ENCODE measurements around the gene ACR.

Gene ACR

DNA sequence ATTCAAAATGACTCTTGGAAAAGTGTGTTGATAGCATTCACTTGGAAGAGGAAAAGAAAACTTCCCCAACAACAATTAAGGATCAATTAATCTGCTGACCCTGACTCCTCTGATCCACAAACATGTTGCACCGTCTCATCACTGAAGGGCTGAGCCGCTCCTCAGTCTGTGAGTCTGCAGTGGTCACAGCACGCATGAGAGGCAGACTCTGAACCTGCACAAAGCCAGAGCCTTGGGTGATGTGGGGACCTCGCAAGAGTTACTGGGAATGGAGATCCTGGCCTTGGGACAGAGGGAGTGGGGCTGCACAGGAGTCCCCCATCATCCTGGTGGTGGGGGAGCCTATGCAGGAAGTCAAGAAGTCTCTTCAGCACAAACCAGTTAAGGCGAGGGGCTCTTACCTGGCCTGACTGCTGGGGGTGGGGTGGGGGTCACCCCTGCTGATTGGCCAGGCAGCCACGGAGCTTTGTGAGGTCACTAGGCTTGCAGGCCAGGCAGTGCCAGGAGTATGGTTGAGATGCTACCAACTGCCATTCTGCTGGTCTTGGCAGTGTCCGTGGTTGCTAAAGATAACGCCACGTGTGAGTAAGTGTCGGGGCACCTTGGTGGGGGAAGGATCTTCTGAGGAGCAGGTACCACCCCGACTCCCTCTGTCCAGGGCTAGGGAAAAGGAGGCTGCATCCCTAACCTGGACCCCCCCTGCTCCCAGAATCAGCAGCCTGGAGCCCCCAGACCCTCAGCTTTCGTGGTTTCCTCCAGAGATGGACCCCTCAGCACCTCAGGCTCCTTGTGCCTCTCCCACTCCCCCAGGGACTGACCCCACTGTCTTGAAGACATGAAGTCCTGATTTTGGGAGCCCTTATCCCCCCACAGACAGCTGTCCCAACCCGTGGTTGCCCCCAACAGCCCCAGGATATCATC is at the start of gene ACR:
TSS of gene ACR (plus strand) at position 477 of the 921 bp plus-strand sequence. CDS start at position 509, 32 bp downstream.
- no peak for DNase-seq

- no peak for DNase-seq
Measured at GRCh38 chr22:50688448-50688847, 49.6 kb upstream of the ACR start.

DNA sequence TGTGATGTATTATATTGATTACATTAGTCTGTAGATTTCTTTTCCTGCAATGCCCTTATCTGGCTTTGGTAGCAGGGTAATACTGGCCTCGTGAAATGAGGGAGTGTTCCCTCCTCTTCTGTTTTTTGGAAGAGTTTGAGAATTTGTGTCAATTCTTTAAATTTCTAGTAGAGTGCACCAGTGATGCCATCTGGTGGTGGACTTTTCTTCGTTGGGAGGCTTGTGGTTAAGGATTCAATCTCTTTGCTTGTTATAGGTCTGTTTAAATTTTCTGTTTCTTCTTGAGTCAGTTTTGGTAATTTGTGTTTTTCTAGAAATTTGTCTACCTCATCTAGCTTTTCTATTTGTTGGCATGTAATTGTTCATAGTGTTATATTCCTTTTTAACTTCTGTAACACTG is 46.5 kb upstream of the ACR start:
- peak; percentile 1 for DNase-seq

DNA sequence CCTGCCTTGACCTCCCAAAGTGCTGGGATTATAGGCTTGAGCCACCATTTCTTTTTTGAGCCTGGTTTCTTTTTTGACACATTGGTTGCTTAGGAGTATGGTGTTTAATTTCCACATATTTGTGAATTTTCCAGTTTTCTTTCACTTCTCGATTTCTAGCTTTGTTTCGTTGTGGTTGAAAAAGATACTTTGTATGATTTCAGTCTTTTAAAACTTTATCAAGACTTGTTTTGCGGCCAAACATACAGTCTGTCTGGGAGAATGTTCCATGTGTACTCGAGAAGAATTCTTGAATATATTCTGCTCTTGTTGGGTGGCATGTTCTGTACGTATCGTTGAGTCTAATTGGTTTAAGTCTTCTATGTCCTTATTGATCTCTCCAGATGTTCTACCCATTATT is 44.5 kb upstream of the ACR start:
- DNase-seq, result no peak

- DNase-seq, result no peak
Measured at GRCh38 chr22:50694099-50694605, 43.9 kb upstream of the ACR start.

- DNase-seq, result no peak
Measured at GRCh38 chr22:50694766-50695420, 43.1 kb upstream of the ACR start.

- DNase-seq, result no peak
Measured at GRCh38 chr22:50695421-50696250, 42.4 kb upstream of the ACR start.

DNA sequence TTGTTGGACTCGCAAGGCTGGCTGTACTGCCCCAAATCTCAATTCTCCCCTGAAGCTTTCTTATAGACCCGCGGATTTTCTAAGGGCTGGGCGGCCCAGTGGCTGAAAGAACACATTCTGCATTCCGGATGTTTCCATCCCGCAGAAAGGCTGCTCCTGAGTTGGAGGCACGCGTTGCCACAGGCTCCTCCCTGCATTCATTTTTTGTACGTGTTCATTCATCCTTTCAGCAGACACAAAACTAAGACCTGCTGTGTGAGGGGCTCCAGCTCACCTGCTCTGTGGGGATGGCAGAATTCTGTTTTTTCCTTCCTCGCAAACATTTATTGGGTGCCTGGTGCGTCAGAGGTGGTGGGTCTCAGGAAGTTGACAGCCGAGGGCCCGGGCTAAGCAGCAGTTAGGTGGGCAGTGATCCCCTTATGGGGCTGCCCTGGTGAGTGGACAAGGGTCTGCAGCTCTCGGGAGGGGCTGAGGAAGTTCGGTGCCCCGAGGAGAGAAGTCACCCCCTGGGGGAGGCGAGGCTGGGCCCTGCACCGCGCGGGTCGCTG is 41.7 kb upstream of the ACR start:
- no peak for DNase-seq

DNA sequence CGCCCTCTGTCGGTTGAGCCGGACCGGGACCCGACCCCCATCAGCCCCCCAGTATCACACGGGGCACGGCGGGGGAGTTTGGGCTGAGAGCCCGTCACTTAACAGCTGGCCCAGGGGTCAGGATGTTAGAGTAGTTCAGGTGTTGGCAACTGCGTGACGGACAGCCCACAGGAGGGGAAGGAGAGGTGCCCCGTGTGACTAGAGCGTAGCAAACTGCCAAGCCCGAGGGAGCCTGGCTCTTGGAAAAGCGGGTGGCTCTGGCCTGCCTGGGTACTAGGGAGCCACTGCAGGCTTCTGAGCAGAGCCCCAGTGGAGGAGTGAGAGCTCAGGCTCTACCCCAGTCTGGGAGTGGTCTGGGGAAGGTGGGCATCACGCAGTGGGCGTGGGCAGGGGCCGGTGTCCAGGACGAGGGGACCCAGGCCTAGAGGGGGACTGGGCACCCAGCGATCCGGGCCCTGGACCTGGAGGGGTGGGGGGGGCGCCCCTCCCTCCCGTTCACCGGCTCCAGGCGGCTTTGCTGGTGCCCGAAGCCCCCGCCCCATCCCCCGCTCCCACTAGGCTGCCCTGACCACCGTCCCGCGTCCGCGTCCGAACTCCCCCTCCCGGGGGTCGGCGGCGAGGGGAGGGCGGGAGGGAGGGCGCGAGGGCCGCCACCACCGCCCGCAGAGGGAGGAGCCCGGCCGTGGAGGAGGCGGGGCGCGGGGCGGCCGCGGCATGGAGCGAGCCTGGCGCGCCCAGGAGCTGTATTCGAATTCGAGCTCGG is 41.0 kb upstream of the ACR start:
- no peak for DNase-seq

DNA sequence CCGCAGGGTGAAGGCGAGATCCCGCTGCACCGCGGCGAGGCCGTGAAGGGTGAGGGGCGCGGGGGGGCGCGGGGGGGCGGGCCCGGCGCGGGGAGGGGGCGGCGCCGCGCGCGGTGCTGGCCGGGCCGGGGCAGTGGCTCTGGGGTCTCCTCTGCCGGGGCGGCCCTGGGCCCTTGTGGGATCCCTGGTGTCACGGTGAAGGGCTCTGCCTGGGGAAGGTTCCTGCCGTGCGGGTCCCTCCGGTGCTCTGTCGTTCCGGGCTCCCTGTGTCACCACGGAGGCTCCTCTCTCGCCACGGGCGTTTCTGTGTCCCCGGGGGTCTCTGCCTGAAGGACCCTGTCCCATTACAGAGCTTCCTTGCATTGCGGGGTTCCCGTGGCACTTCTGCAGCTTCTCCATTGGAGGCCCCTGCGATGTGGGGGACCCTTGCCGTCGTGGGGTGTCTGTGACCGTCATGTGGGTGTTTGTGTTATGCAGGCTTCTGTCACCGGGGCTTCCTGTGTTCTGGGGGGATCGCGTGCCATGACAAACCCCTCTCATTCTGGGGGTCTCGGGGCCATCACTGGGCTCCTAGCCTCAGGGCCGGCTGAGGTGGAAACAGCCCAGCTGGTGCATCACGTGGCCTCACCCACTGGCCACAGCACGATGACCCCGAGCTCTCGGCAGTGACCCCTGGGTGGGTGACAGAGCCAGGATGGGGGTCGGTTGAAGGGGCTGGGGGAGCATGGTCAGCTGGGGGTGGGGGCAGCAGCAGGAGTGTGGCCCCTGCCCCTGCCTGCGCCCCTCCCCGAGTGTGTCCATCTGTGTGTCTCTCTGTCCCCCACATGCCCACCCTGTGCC is 40.1 kb upstream of the ACR start:
- no peak for DNase-seq

- DNase-seq, result no peak
Measured at GRCh38 chr22:50698546-50698945, 39.5 kb upstream of the ACR start.

GRCh38 chr22:50699001-50699755 is 38.8 kb upstream of the ACR start:
- DNase-seq, result no peak

DNA sequence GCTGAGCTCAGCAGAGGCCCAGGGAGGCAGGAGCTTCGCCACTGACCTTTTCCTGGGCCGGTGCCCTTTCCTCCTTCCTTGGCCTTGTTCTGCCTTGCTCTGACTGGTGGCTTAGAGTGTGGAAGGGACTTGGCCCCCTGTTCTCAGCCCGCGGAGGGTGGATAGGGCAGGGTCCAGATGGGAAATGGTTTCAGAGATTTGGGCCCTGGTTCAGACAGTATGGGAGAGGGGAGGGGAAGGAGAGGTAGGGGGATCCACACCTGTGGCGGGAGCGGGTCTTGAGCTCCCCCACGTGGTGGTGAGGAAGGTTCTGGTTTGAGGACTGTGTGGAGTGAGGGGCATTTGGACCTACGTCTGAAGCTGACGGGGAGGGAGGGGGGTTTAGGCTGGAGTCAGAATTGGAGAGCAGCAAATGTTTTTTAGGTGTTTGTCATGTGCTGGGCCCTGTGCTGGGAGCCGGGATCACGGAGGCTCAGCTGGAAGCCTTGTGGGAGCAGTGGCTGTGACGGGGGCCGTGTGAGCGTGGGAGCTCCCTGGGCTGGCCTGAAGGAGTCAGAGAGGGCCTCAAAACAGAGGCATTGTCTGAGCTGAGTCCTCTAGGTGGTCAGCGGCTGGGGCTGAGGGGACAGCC is 38.1 kb upstream of the ACR start:
- DNase-seq, result no peak

GRCh38 chr22:50700387-50701075 is 37.5 kb upstream of the ACR start:
- DNase-seq, result no peak

DNA sequence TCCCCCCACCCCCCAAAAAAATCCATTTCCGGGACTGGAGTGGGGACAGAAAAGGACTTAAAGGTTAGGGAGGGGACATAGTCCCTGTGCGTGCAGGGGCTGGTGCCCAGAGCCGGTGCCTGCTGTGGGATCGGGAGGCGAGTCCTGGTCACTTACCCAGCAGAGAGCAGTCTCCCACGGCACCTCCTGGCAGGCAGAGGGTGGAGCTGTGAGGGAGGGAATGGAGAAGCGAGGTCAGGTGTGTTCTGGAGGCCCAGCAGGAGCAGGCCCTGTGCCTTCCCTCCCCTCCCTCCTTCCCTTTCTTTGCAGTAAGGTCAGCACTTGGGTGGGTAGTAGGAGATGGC is 37.0 kb upstream of the ACR start:
- DNase-seq, result no peak

DNA sequence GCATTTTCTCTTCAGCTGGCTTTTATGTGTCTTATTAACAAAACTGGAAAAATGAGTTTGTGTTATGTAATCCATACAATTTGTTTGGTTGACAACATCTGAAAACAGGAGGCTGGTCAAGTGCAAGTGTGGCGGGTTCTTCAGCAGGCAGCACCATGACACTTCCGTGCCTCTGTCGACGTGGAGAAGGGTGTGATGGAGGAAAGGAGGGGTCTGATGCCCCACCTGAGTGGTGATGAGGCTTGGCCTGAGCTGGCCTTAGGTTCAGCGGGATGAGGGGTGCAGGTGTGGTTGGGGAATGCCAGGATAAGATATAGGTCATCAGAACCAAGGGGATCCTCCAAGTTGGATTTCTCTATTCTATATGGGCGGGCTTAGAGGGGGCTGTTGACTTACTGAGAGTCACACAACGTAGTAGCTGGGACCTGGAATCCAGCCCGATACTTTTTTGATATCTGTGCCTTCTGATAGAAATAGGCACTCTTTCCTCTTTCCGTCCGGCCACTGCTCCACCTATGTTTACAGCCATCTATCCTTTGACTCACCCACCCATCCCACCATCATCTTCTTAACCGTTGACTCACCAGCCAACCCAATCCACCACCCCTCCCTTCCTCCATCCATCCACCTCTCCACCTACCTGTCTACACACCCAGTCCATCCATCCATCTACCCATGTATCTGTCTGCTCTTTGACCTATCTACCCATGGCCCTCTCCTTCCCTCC is 36.4 kb upstream of the ACR start:
- no peak for DNase-seq

GRCh38 chr22:50702261-50702671 is 35.7 kb upstream of the ACR start:
- DNase-seq, result no peak
